ENCODE data around the gene SORCS1.

The SORCS1 gene

DNA sequence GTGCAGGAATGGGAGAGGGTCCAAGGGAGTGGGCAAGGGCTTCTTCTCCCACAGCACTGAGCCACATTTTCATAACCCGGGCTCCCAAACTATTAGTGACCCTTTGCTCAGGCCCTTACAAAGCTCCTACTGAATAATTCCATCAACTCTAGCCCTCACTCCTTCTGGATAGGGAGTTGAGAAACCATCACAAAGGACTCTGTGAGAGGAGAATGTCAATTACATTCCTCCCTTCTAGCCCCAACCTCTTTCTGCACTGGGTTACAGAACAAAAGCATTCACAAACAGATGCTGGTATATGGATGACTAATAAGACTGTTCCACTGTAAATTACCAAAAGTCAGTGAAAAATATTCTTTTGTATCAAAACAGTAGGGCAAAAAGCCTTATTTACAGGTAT lies 203.7 kb downstream of the SORCS1 start:
- H3K9me2 ChIP-seq (replicated peaks; ENCODE audit: control insufficient read depth, low read length) = no peaks in the 10 kb centered on the region
- no peaks in the 10 kb centered on the region for H3K36me3 ChIP-seq (ENCODE audit: control insufficient read depth, low read length)
- H3K27ac ChIP-seq (ENCODE audit: low read depth, low read length) = no peak overlapping the region
- no peak overlapping the region for H3K4me2 ChIP-seq (ENCODE audit: low read length)
- no peaks in the 10 kb centered on the region; the same call in 1 of the 2 replicates for H3K9me3 ChIP-seq (ENCODE audit: control insufficient read depth, insufficient read depth, low read length)
- H3K79me2 ChIP-seq (ENCODE audit: control insufficient read depth, low read length) = no peaks in the 10 kb centered on the region
- TF ChIP-seq CTCF (IDR thresholded peaks at IDR 0.05; ENCODE audit: low read depth, low read length, poor library complexity, severe bottlenecking) (no peak), EZH2phosphoT487 (IDR thresholded peaks at IDR 0.05; ENCODE audit: borderline replicate concordance, low read length) (no peak)
- H3K4me3 ChIP-seq (ENCODE audit: low read length) = no peak overlapping the region
- H4K20me1 ChIP-seq (ENCODE audit: control insufficient read depth, insufficient read depth, low read depth, low read length) = no peaks in the 10 kb centered on the region
- H3K4me1 ChIP-seq (ENCODE audit: control insufficient read depth, low read length) = no peaks in the 10 kb centered on the region
- no peaks in the 10 kb centered on the region for H3F3A ChIP-seq (ENCODE audit: control insufficient read depth, insufficient read depth)
- no peaks in the 10 kb centered on the region for H3K27me3 ChIP-seq (ENCODE audit: control insufficient read depth, low read length)

GRCh38 chr10:106959521-106959920 lies 205.0 kb downstream of the SORCS1 start:
- Histone ChIP-seq H3F3A (ENCODE audit: control insufficient read depth, insufficient read depth) (no peaks in the 10 kb centered on the region), H3K9me3 (ENCODE audit: control insufficient read depth, insufficient read depth, low read length) (peaks cover 4% of the 10 kb centered on the region; the same call in 1 of the 2 replicates), H4K20me1 (ENCODE audit: control insufficient read depth, insufficient read depth, low read depth, low read length) (no peaks in the 10 kb centered on the region), H3K4me3 (ENCODE audit: low read length) (no peak overlapping the region), H3K27me3 (ENCODE audit: control insufficient read depth, low read length) (no peaks in the 10 kb centered on the region), H3K4me2 (ENCODE audit: low read length) (no peak overlapping the region), H3K4me1 (ENCODE audit: control insufficient read depth, low read length) (no peaks in the 10 kb centered on the region), H3K79me2 (ENCODE audit: control insufficient read depth, low read length) (no peaks in the 10 kb centered on the region), H3K27ac (ENCODE audit: low read depth, low read length) (no peak overlapping the region), H3K36me3 (ENCODE audit: control insufficient read depth, low read length) (no peaks in the 10 kb centered on the region), H3K9me2 (replicated peaks; ENCODE audit: control insufficient read depth, low read length) (no peaks in the 10 kb centered on the region)
- TF ChIP-seq CTCF (IDR thresholded peaks at IDR 0.05; ENCODE audit: low read depth, low read length, poor library complexity, severe bottlenecking) (no peak), EZH2phosphoT487 (IDR thresholded peaks at IDR 0.05; ENCODE audit: borderline replicate concordance, low read length) (no peak)

DNA sequence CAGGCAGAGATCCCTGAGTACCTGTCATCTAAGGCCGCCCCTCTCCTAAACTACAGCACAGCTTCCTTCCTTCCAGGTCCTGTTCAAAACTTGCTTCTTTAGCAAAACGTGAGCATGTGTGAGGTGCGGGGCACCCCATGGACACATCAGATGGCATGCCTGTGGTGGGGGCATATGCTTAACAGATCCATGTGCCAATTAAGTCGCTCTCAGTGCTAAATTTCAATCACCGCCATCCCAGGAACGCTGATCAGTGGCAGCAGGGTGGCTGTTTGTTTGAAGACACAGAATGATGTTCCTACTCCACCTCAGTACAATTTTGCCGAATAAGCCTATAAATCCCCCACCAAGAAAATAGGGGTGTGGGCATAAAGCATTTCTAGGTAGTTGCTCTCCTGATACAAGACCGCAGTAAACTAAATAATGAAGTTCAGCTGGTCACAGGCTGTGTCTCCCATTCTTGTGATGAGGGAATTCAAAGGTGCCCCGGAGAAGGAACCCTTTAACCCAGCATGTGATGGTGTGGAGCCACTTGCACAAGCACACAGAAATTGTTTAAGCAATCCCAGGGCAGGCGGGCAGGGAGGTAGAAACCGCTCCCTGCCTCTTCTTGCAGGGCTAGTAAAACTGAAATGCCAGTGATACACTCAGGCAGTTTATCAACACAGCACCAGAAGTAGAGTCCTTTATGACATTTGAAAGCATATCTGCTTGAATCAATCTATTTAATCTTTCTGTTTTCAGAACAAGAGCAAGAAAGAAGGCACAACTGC lies 205.7 kb downstream of the SORCS1 start:
- no peaks in the 10 kb centered on the region for H3F3A ChIP-seq (ENCODE audit: control insufficient read depth, insufficient read depth)
- H3K27me3 ChIP-seq (ENCODE audit: control insufficient read depth, low read length) = no peaks in the 10 kb centered on the region
- no peak overlapping the region for H3K4me2 ChIP-seq (ENCODE audit: low read length)
- H3K4me3 ChIP-seq (ENCODE audit: low read length) = no peak overlapping the region
- H3K79me2 ChIP-seq (ENCODE audit: control insufficient read depth, low read length) = no peaks in the 10 kb centered on the region
- TF ChIP-seq EZH2phosphoT487 (IDR thresholded peaks at IDR 0.05; ENCODE audit: borderline replicate concordance, low read length) = no peak
- H3K9me3 ChIP-seq (ENCODE audit: control insufficient read depth, insufficient read depth, low read length) = peaks cover 4% of the 10 kb centered on the region; the same call in 1 of the 2 replicates
- no peaks in the 10 kb centered on the region for H4K20me1 ChIP-seq (ENCODE audit: control insufficient read depth, insufficient read depth, low read depth, low read length)
- no peaks in the 10 kb centered on the region for H3K4me1 ChIP-seq (ENCODE audit: control insufficient read depth, low read length)
- H3K9me2 ChIP-seq (replicated peaks; ENCODE audit: control insufficient read depth, low read length) = no peaks in the 10 kb centered on the region
- no peaks in the 10 kb centered on the region for H3K36me3 ChIP-seq (ENCODE audit: control insufficient read depth, low read length)
- H3K27ac ChIP-seq (ENCODE audit: low read depth, low read length) = no peak overlapping the region

DNA sequence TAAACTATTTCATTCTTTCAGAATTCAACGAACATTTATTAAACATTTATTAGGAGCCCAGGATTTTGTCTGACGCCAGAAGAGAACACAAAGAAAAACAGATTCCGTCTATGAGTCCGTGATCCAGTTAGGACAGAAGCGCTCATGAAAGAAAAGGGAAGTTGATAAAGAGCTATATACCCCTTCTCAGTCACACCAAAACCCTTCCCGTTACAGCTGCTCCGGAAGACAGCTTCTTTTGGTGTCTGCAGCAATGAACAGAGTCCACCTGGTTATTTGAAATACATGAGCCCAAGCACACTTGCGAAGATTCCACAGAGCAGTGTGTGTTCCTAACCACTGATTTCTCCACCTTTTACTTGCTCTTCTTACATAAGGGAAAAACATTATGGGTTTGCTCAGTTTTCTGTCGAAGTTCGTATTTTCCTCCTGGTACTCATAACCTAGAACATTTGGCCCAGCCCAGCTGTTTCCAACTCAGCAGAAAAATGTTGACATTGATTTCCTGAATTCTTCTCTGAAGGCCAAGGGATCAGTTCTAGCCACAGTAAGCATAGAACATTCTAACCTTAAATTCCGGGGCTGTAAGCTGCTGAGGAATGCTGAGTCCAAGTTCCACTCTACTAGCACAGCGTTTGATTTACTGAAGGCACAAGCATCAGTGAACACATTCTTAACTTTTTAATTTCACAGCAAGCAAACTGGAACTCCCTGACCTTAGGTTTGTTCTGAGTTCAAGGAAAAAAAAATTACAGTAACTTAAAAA lies 206.5 kb downstream of the SORCS1 start:
- Histone ChIP-seq H3K27me3 (ENCODE audit: control insufficient read depth, low read length) (no peaks in the 10 kb centered on the region), H3K79me2 (ENCODE audit: control insufficient read depth, low read length) (no peaks in the 10 kb centered on the region), H3K4me3 (ENCODE audit: low read length) (no peak overlapping the region), H3K4me1 (ENCODE audit: control insufficient read depth, low read length) (no peaks in the 10 kb centered on the region), H3K36me3 (ENCODE audit: control insufficient read depth, low read length) (no peaks in the 10 kb centered on the region), H3F3A (ENCODE audit: control insufficient read depth, insufficient read depth) (no peaks in the 10 kb centered on the region), H3K4me2 (ENCODE audit: low read length) (no peak overlapping the region), H3K9me2 (replicated peaks; ENCODE audit: control insufficient read depth, low read length) (no peaks in the 10 kb centered on the region), H3K27ac (ENCODE audit: low read depth, low read length) (no peak overlapping the region), H3K9me3 (ENCODE audit: control insufficient read depth, insufficient read depth, low read length) (peaks cover 4% of the 10 kb centered on the region; the same call in 1 of the 2 replicates), H4K20me1 (ENCODE audit: control insufficient read depth, insufficient read depth, low read depth, low read length) (no peaks in the 10 kb centered on the region)
- TF ChIP-seq EZH2phosphoT487 (IDR thresholded peaks at IDR 0.05; ENCODE audit: borderline replicate concordance, low read length) (no peak), CTCF (IDR thresholded peaks at IDR 0.05; ENCODE audit: low read depth, low read length, poor library complexity, severe bottlenecking) (no peak)
